ENCODE results near the gene ADCY7.
"Not testable (repeated sequence)": the region's sequence is repeated elsewhere in the genome, so short reads cannot be mapped to it uniquely, and the experiment has no call there.

ADCY7 gene

DNA sequence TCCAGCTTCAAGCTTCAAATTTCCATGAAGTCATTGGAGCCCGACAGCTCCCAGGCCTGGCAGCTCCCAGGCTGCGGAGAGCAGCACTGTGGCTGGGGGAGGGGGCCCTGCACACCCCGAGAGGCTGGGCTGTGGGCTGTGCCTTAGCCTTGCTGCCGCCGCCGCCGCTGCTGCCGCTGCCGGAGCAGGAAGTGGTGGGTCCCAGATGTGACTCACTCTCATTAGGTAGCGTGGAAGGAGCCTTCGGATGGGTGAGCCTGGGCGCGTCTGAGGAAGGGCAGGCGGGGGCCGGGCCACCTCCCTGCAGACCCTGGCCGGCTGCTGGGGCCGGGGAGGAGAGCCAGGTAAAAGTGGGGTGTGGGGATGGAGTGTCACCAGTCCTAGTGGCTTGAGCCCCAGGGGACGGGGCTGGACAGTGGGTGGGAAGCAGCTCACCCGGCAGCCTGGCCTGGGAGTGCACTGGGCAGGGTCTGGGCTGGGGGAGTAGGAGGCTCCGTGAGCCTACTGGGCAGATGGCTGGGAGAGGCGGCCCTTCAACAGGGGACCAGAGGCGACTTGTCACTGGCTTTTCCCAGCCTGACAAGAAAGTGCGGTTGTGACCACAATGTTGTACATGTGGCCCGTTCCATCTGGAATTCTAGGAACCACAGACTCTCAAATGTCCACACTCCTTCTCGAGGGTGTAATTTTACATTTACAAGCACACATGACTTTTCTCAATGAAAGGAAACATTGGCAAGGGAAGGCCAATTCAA lies at the start of gene ADCY7:
Gene ADCY7, plus strand, starts transcription at position 215 of the 755 bp plus-strand sequence. CDS start 21,629 bp downstream, outside the sequence.
- no peak for DNase-seq (ENCODE audit: low read depth, low spot score)

GRCh38 chr16:50219402-50219975 lies 46.9 kb upstream of the ADCY7 start:
- no peak for DNase-seq (ENCODE audit: low read depth, low spot score)

DNA sequence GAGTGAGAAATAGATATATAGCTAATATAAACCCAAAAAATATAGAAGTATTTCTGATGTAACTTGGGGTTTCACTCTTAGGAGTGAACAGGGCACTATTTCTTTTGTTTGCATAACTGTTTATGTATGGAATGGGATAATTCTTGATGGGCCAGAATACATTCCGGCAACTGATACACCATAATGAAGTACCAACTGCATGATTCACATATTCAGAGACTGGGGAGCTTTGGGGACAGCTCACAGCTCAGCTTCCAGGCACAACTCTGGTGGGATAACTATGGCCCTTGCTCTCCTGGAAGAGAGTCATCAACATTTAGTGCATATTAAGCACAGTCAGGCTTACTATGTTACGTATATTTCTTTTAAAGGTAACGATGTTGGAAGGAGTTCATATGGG lies 42.1 kb upstream of the ADCY7 start:
- no peak for DNase-seq (ENCODE audit: low read depth, low spot score)

- DNase-seq (ENCODE audit: low read depth, low spot score), result no peak
Observed at GRCh38 chr16:50227120-50227519, 39.2 kb upstream of the ADCY7 start.

DNA sequence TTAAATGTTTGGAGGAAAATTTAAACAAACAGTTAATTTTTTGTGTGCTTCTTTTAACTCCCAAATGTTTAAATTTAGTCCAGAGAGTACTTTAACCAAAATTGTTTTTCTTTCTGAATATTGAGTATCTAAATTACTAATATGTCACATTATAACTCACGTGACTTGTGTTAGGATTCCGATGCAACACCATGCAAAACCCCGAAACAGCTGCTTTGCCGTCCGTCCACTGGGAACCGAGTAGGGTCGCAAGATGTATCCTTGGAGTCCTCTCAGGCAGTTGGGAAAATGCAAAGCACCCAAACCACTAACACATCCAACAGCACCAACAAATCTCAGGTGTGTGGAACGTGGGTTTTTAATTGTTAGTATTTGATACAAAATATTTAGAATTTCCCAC lies 38.7 kb upstream of the ADCY7 start:
- no peak for DNase-seq (ENCODE audit: low read depth, low spot score)

GRCh38 chr16:50228364-50228868 lies 37.9 kb upstream of the ADCY7 start:
- DNase-seq (ENCODE audit: low read depth, low spot score), result no peak

GRCh38 chr16:50229149-50229726 lies 37.1 kb upstream of the ADCY7 start:
- no peak for DNase-seq (ENCODE audit: low read depth, low spot score)

DNA sequence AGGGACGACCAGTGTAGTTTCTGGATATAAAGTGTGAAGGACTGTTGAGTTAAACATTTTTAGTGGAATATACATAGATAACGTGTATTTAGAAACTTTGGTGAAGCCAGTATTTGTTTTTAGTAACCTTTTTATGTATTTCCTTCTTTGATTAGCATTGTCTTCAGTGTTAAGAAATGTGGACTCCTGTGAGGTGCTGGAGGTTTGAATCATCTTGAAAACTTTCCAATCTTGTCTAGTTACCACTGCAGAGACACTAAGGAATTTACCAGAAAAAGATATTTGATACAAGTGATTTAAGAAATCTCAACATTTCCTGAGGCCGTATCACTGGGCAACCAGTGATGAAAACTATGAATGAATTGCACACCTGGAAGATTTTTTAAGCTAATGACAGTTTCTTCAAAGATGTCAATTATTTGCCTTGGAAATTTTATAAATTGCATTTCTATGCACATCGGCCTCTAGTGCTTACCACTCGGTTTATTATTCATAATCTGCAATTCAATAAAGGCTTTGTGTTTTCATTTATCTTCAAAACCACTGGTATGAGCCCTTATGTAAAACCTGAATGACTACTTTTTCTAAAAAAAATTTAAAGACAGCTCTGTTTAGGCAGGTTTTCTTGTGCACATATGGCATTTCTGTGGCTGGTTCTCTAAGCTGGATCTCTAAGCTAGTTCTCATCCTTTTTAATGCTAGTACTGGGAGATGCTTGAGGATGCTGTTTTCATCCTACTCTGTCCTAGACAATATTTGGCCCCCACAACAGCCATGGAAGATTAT lies 31.4 kb upstream of the ADCY7 start:
- no peak for DNase-seq (ENCODE audit: low read depth, low spot score)

DNA sequence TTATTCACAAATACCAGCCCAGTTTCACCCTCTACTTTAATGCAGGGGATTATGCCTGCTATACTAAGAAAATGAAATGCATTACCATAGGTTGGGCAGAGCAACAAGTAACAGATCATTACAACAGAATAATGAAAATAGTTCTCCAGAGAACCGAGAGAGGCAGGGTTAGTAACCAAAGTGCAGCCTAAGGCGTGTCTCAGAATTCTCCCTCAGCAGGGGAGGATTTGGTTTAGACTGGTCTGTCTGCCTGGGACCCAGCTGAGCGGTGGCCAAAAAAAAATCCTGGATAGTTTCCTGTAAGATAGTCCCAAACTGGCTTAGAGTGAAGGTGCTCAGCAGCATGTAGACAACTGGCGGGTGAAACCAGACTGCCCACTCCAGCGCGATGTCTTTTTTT lies 30.8 kb upstream of the ADCY7 start:
- DNase-seq (ENCODE audit: low read depth, low spot score), result no peak

GRCh38 chr16:50238314-50238713 lies 28.0 kb upstream of the ADCY7 start:
- DNase-seq (ENCODE audit: low read depth, low spot score), result no peak

- DNase-seq (ENCODE audit: low read depth, low spot score), result no peak
Observed at GRCh38 chr16:50238868-50239301, 27.5 kb upstream of the ADCY7 start.

GRCh38 chr16:50243024-50243423 lies 23.3 kb upstream of the ADCY7 start:
- DNase-seq (ENCODE audit: low read depth, low spot score), result not testable (repeated sequence)

DNA sequence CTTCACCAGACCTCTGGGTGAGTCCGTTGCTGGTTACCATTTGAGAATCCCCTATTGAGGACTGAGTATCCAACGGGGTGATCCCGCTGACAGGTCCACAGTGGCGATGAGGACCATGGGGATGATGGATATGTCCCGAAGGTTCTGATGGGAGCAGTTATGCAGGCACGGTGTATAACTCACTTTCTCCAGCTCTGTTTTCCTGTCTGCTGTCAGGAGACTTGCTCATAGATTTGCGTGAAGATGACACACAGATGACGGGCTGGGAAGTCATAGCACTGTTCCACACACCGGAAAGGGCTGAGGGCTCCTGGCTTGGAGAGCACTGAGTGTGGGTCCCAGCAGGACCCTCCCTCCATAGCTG lies 22.2 kb upstream of the ADCY7 start:
- DNase-seq (ENCODE audit: low read depth, low spot score), result no peak

- no peak for DNase-seq (ENCODE audit: low read depth, low spot score)
Observed at GRCh38 chr16:50244504-50245416, 21.6 kb upstream of the ADCY7 start.

DNA sequence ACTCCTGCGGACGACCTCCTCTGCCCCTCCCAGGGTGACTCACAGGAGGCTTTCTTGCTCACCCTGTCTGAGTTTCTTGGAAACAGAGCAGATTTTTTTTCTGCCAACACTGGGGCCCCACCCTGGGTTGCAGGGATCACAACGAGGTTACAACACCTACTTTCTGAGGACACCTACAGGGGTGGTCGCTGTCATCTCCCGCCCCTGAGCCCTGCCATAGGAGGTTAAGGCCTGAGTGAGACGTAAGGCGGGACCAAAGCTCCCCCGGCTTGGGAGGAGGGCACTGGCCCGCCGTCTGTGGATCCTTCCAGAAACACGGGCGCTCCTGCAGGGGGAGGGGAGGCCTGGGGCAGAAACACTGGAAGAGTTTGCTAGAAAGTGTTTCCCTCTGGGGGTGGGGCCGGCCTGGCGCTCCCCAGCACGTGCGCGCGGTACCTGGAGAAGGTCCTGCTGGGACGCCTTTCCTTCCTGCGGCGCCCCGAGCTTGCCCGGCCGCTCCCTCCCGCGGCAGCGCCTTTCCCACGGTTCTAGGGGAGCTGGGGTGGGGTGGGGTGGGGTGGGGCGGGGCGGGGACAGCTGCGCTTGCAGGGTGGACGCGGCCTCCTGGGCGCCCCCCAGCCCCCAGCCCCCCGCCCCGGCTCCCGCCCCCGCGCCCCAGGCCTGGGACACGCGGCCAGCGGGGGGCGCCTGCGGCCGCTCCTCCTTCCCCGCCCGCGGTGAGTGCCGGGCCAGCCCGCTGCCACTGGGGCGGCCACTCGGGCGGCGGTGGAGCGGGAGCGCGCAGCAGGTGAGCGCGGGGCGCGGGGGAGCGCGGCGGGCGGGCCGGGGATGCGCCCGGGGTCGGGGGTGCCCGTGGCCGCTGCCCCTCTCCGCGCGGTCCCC lies 20.7 kb upstream of the ADCY7 start:
- DNase-seq (ENCODE audit: low read depth, low spot score), result no peak

DNA sequence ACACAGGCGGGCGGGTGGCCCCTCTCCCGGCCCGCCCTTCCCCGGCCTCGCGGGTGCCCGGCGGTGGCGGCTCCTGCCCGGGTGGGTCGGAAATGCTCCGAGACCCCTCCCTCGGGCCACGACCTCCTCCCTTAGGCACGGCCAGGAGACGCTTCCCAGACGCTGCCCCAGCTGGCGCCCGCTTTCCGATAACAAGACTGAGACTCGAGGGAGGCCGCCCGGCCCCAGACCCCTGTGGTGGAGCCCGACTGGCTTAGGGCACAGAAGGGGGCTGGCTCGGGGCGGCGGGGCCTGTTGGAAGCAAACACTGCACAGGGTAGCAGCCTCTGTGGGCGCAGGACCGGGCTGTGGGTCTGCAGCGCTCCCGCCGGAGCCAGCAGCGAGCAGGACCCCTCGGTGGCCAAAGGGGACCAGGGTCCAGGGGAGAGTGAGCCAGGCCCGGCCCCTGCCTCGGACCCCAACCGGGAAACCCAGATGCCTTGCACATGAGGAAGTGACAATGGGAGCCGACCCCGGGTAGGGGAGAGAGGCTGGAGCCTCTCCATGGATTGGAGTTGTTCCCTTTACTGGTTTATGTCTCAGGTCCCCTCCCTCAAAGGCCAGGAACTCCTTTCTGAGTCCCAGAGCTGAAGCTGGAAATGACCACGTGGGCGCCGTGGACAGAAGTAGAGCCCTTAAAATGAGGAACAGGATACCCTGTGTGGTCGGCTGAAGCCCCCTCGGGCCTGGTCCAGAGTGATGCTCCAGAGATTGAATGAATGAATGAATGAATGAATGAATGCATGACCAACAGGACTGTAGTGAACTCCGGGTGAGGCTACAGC lies 19.8 kb upstream of the ADCY7 start:
- DNase-seq (ENCODE audit: low read depth, low spot score), result no peak

GRCh38 chr16:50247123-50247905 lies 19.0 kb upstream of the ADCY7 start:
- DNase-seq (ENCODE audit: low read depth, low spot score), result no peak

GRCh38 chr16:50247906-50248608 lies 18.3 kb upstream of the ADCY7 start:
- DNase-seq (ENCODE audit: low read depth, low spot score), result no peak
